ENCODE results near the gene WNT16.

Gene WNT16

GRCh38 chr7:121344497-121344896, 15.7 kb downstream of the WNT16 start:
- no peak for DNase-seq

GRCh38 chr7:121351682-121352081, 22.9 kb downstream of the WNT16 start:
- DNase-seq = no peak

GRCh38 chr7:121352323-121352722, 23.5 kb downstream of the WNT16 start:
- no peak for DNase-seq

- DNase-seq = no peak
Observed at GRCh38 chr7:121355574-121355973, 26.8 kb downstream of the WNT16 start.

GRCh38 chr7:121360564-121360963, 31.8 kb downstream of the WNT16 start:
- no peak for DNase-seq

- DNase-seq = peak; percentile 3
Observed at GRCh38 chr7:121366852-121367431, 38.1 kb downstream of the WNT16 start.

GRCh38 chr7:121369462-121369861, 40.7 kb downstream of the WNT16 start:
- no peak for DNase-seq

GRCh38 chr7:121371367-121371766, 42.6 kb downstream of the WNT16 start:
- no peak for DNase-seq

- DNase-seq = no peak
Observed at GRCh38 chr7:121371883-121372282, 43.1 kb downstream of the WNT16 start.

- no peak for DNase-seq
Observed at GRCh38 chr7:121372376-121373010, 43.7 kb downstream of the WNT16 start.

- DNase-seq = no peak
Observed at GRCh38 chr7:121373177-121373576, 44.4 kb downstream of the WNT16 start.

- DNase-seq = no peak
Observed at GRCh38 chr7:121376979-121377378, 48.2 kb downstream of the WNT16 start.

- DNase-seq = no peak
Observed at GRCh38 chr7:121379930-121380329, 51.1 kb downstream of the WNT16 start.

- DNase-seq = no peak
Observed at GRCh38 chr7:121382473-121382872, 53.7 kb downstream of the WNT16 start.

GRCh38 chr7:121383235-121383910, 54.6 kb downstream of the WNT16 start:
- no peak for DNase-seq

GRCh38 chr7:121384265-121384664, 55.5 kb downstream of the WNT16 start:
- no peak for DNase-seq

GRCh38 chr7:121385056-121385799, 56.4 kb downstream of the WNT16 start:
- DNase-seq = no peak

- no peak for DNase-seq
Observed at GRCh38 chr7:121385800-121386179, 57.0 kb downstream of the WNT16 start.

GRCh38 chr7:121388950-121389349, 60.1 kb downstream of the WNT16 start:
- no peak for DNase-seq

GRCh38 chr7:121390109-121390508, 61.3 kb downstream of the WNT16 start:
- DNase-seq = no peak

- DNase-seq = no peak
Observed at GRCh38 chr7:121390617-121391016, 61.8 kb downstream of the WNT16 start.

Measured in activated CD4-positive, alpha-beta T cell treated with anti-CD3 and anti-CD28 coated beads, Interleukin-2, amount 50 U/mL, for 1 hour (primary cell).